ENCODE results near the gene CHRNB2. TPM values are rescaled to one million over a fixed set of nuclear protein-coding genes. Genes with fewer than 3 reads are reported as not detected.

Gene CHRNB2
- total RNA-seq (ENCODE audit: unreplicated experiment) = 44.9 TPM
- long read RNA-seq, full-length matches to known transcripts = 1 of 4 reads
- long read RNA-seq, partial matches to known transcripts = 0 of 4 reads
- long read RNA-seq, other reads (novel, unspliced or antisense) = 3 of 4 reads

- peaks cover 11% of the 10 kb centered on the region for H3K27me3 Mint-ChIP-seq (ENCODE audit: unreplicated experiment)
Measured at GRCh38 chr1:154567386-154568156, at the start of gene CHRNB2. Gene CHRNB2, plus strand, starts transcription at chr1:154567778. Its CDS starts 267 bp downstream, at chr1:154568045.

GRCh38 chr1:154519591-154519991 is 48.0 kb upstream of the CHRNB2 start:
- DNase-seq = no peak
- peaks cover 3% of the 10 kb centered on the region for H3K27me3 Mint-ChIP-seq (ENCODE audit: unreplicated experiment)
- H3K4me1 Mint-ChIP-seq (ENCODE audit: low read depth, unreplicated experiment) = peaks cover 3% of the 10 kb centered on the region
- no peak overlapping the region for H3K4me3 Mint-ChIP-seq (ENCODE audit: unreplicated experiment)
- H3K9me3 Mint-ChIP-seq (ENCODE audit: unreplicated experiment) = no peaks in the 10 kb centered on the region
- no peaks in the 10 kb centered on the region for H3K36me3 Mint-ChIP-seq (ENCODE audit: unreplicated experiment)
- H3K27ac Mint-ChIP-seq (ENCODE audit: unreplicated experiment) = no peak overlapping the region
- TF ChIP-seq, protein P1, sequence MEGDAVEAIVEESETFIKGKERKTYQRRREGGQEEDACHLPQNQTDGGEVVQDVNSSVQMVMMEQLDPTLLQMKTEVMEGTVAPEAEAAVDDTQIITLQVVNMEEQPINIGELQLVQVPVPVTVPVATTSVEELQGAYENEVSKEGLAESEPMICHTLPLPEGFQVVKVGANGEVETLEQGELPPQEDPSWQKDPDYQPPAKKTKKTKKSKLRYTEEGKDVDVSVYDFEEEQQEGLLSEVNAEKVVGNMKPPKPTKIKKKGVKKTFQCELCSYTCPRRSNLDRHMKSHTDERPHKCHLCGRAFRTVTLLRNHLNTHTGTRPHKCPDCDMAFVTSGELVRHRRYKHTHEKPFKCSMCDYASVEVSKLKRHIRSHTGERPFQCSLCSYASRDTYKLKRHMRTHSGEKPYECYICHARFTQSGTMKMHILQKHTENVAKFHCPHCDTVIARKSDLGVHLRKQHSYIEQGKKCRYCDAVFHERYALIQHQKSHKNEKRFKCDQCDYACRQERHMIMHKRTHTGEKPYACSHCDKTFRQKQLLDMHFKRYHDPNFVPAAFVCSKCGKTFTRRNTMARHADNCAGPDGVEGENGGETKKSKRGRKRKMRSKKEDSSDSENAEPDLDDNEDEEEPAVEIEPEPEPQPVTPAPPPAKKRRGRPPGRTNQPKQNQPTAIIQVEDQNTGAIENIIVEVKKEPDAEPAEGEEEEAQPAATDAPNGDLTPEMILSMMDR (IDR thresholded peaks at IDR 0.05; ENCODE audit: partially characterized antibody, unreplicated experiment) = no peak

More at GRCh38 chr1:154567386-154568156, at the start of gene CHRNB2:
- Mint-ChIP-seq H3K36me3 (ENCODE audit: unreplicated experiment) (peaks cover 11% of the 10 kb centered on the region), H3K9me3 (ENCODE audit: unreplicated experiment) (peaks cover 8% of the 10 kb centered on the region), H3K4me3 (ENCODE audit: unreplicated experiment) (peak within 1 kb of the TSS; percentile 100), H3K4me1 (ENCODE audit: low read depth, unreplicated experiment) (peaks cover 7% of the 10 kb centered on the region), H3K27ac (ENCODE audit: unreplicated experiment) (peak within 1 kb of the TSS; percentile 95)
- DNase-seq = peak; percentile 81
- TF ChIP-seq, protein P1 (IDR thresholded peaks at IDR 0.05; ENCODE audit: partially characterized antibody, unreplicated experiment) = no peak

DNA sequence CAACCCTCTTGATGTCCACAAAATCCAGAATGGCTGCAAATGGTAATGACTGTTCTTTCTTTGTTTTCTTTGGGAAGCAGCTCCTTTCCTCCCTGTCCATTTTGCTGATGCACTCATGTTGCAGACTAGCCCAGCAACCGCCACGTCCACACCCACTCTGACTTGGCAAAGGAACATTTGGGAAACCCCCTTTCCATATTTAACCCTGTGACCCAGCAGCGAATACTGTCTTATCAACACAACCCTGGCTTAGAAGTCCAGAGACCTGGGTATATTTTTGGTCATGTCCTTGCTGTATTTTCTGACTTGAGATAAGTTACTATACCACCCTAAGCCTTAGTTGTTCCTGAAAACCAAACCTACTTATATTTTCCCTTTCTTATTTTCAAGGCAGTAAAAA is 47.2 kb upstream of the CHRNB2 start:
- Mint-ChIP-seq H3K27me3 (ENCODE audit: unreplicated experiment) (peaks cover 3% of the 10 kb centered on the region), H3K4me1 (ENCODE audit: low read depth, unreplicated experiment) (peaks cover 3% of the 10 kb centered on the region), H3K36me3 (ENCODE audit: unreplicated experiment) (no peaks in the 10 kb centered on the region), H3K27ac (ENCODE audit: unreplicated experiment) (no peak overlapping the region), H3K9me3 (ENCODE audit: unreplicated experiment) (no peaks in the 10 kb centered on the region), H3K4me3 (ENCODE audit: unreplicated experiment) (no peak overlapping the region)
- TF ChIP-seq, protein P1 (IDR thresholded peaks at IDR 0.05; ENCODE audit: partially characterized antibody, unreplicated experiment) = no peak
- no peak for DNase-seq

DNA sequence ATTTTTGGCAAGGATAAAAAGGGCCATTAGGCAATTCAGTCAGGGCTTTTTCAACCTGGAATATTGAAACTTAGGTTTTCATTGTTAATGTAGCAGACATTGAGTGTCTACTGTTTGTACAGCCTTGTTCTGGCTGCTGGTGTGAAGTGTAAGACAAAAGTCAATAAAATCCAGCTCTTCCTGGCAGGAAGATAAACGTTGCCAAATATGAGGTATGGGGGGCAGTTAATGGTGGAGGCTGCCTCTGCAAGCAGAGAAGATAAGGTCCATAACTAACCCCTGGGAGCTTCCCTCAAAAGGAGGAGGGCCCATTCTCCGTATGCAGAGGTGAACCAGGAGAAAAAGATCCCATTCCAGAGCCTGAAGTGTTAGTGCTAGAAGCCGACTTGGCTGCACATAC is 45.9 kb upstream of the CHRNB2 start:
- peaks cover 3% of the 10 kb centered on the region for H3K4me1 Mint-ChIP-seq (ENCODE audit: low read depth, unreplicated experiment)
- TF ChIP-seq, protein P1 (IDR thresholded peaks at IDR 0.05; ENCODE audit: partially characterized antibody, unreplicated experiment) = no peak
- no peaks in the 10 kb centered on the region for H3K9me3 Mint-ChIP-seq (ENCODE audit: unreplicated experiment)
- no peak for DNase-seq
- no peak overlapping the region for H3K4me3 Mint-ChIP-seq (ENCODE audit: unreplicated experiment)
- H3K36me3 Mint-ChIP-seq (ENCODE audit: unreplicated experiment) = no peaks in the 10 kb centered on the region
- no peak overlapping the region for H3K27ac Mint-ChIP-seq (ENCODE audit: unreplicated experiment)
- H3K27me3 Mint-ChIP-seq (ENCODE audit: unreplicated experiment) = peaks cover 2% of the 10 kb centered on the region

GRCh38 chr1:154524881-154525280 is 42.7 kb upstream of the CHRNB2 start:
- no peak overlapping the region for H3K4me3 Mint-ChIP-seq (ENCODE audit: unreplicated experiment)
- no peaks in the 10 kb centered on the region for H3K4me1 Mint-ChIP-seq (ENCODE audit: low read depth, unreplicated experiment)
- no peaks in the 10 kb centered on the region for H3K36me3 Mint-ChIP-seq (ENCODE audit: unreplicated experiment)
- no peak overlapping the region for H3K27ac Mint-ChIP-seq (ENCODE audit: unreplicated experiment)
- no peaks in the 10 kb centered on the region for H3K9me3 Mint-ChIP-seq (ENCODE audit: unreplicated experiment)
- H3K27me3 Mint-ChIP-seq (ENCODE audit: unreplicated experiment) = no peaks in the 10 kb centered on the region
- DNase-seq = no peak
- TF ChIP-seq, protein P1 (IDR thresholded peaks at IDR 0.05; ENCODE audit: partially characterized antibody, unreplicated experiment) = no peak
